MCF 10A (cell line): ENCODE results near the gene PSPN. TPM values are rescaled to one million over a fixed set of nuclear protein-coding genes. Genes with fewer than 3 reads are reported as not detected.

Experiments
- Bru-seq: library from RNA; stranded (reverse); fragments of 400-500 nt; gene quantifications from one replicate; lab custom pipeline; 2021; lab: Mats Ljungman, UMichigan
- BruChase-seq, 2 experiments: library from RNA; stranded (reverse); fragments of 400-500 nt; gene quantifications; one replicate each; lab custom pipeline; 2021; lab: Mats Ljungman, UMichigan
- BruUV-seq: library from RNA; stranded (reverse); fragments of 400-500 nt; replicated peaks from 2 replicates; lab custom pipeline; 2021; lab: Mats Ljungman, UMichigan
- CTCF ChIA-PET: fragments of 300-600 bp; sonication (Branson Sonifier 250); formaldehyde crosslinking; extraction: SDS; loops from one replicate; lab custom pipeline; 2021; ENCODE audit warnings: antibody characterized with exemption, inconsistent platforms; lab: Yijun Ruan, JAX
- POLR2A ChIA-PET: fragments of 300-600, 350-650 bp; sonication (Branson Sonifier 250); formaldehyde crosslinking; extraction: SDS; loops from one replicate; lab custom pipeline; 2020; ENCODE audit warnings: antibody characterized with exemption, inconsistent platforms; lab: Yijun Ruan, JAX
- DNase-seq: peaks from one replicate; pipeline ENCODE4 v3.0.0-alpha.2; 2018; ENCODE audit not compliant: unreplicated experiment
- H3K27ac Mint-ChIP-seq: one replicate; pipeline ENCODE4 v1.8.0; 2022; ENCODE audit warnings: mild to moderate bottlenecking, low read depth, mixed read lengths; ENCODE audit not compliant: unreplicated experiment
- H3K27me3 Mint-ChIP-seq: one replicate; pipeline ENCODE4 v1.8.0; 2022; ENCODE audit warnings: mixed read lengths; ENCODE audit not compliant: insufficient read depth, unreplicated experiment
- H3K36me3 Mint-ChIP-seq: one replicate; pipeline ENCODE4 v1.8.0; 2022; ENCODE audit warnings: mild to moderate bottlenecking, moderate library complexity, mixed read lengths; ENCODE audit not compliant: insufficient read depth, unreplicated experiment
- H3K4me1 Mint-ChIP-seq: one replicate; pipeline ENCODE4 v1.8.0; 2022; ENCODE audit warnings: mixed read lengths; ENCODE audit not compliant: insufficient read depth, unreplicated experiment
- H3K4me3 Mint-ChIP-seq: one replicate; pipeline ENCODE4 v1.8.0; 2022; ENCODE audit warnings: mild to moderate bottlenecking, moderate library complexity, mixed read lengths; ENCODE audit not compliant: unreplicated experiment
- H3K9me3 Mint-ChIP-seq: one replicate; pipeline ENCODE4 v1.8.0; 2022; ENCODE audit warnings: mixed read lengths; ENCODE audit not compliant: unreplicated experiment
- CTCF ChIP-seq: fragments of 200-600 bp; IDR thresholded peaks from one replicate; pipeline ENCODE4 v1.8.0; 2022; ENCODE audit warnings: antibody characterized with exemption, mild to moderate bottlenecking; ENCODE audit not compliant: unreplicated experiment
- intact Hi-C: fragments of 100-400 bp; cut with micrococcal nuclease; formaldehyde crosslinking; loops from 2 replicates; pipeline ENCODE4 v1.14.1; 2022
- long read RNA-seq: library from polyadenylated mRNA; stranded (forward); transcript quantifications from one replicate; pipeline ENCODE4 v2.0.0, GENCODE V29; 2022
- total RNA-seq: library from RNA; stranded (reverse); gene quantifications from 2 replicates; pipeline ENCODE4 v1.2.3, GENCODE V29; 2022

Gene PSPN
- 1.1 and 1.9 TPM in 2 replicates for total RNA-seq
- Bru-seq, nascent RNA: percentile 42 among the genes with signal in this experiment
- BruChase-seq, experiment 1, labeled RNA remaining after a 6-hour chase: percentile 72 among the genes with signal in this experiment
- percentile 56 among the genes with signal in this experiment for BruChase-seq, experiment 2, labeled RNA remaining after a 2-hour chase
- long read RNA-seq, partial matches to known transcripts: 0 of 1 reads
- long read RNA-seq, other reads (novel, unspliced or antisense): 0 of 1 reads

GRCh38 chr19:6375411-6376010, at the start of gene PSPN:
PSPN (minus strand) TSS chr19:6375933; CDS start chr19:6375849, 84 bp downstream.
- no TSS peak for BruUV-seq
- no peak for TF ChIP-seq CTCF
- ChIA-PET CTCF (interaction anchor here (0.5 kb wide), 1 partner anchor 1808 kb away, joined by 3 read pairs; no protein-coding TSS in a partner anchor), POLR2A (interaction anchor here (0.6 to 0.9 kb wide), 2 partner anchors 17 to 49 kb away, joined by 3 to 5 read pairs; partner anchors contain the start of gene KHSRP)
- no peak within 1 kb of the TSS for H3K27ac Mint-ChIP-seq
- intact Hi-C loops: no loop called here
- H3K9me3 Mint-ChIP-seq: no peaks in the 10 kb centered on the region
- peaks cover 36% of the 10 kb centered on the region for H3K36me3 Mint-ChIP-seq
- no peaks in the 10 kb centered on the region for H3K27me3 Mint-ChIP-seq
- DNase-seq: no peak
- peak within 1 kb of the TSS; percentile 23 for H3K4me3 Mint-ChIP-seq
- H3K4me1 Mint-ChIP-seq: peaks cover 11% of the 10 kb centered on the region

GRCh38 chr19:6424939-6425731, 49.4 kb upstream of the PSPN start:
- no peak for TF ChIP-seq CTCF
- peak; percentile 100 for DNase-seq
- no peaks in the 10 kb centered on the region for H3K27me3 Mint-ChIP-seq
- no TSS peak for BruUV-seq
- ChIA-PET CTCF (interaction anchor here (0.5 to 1.7 kb wide), 3 partner anchors 29 to 295 kb away, joined by 3 to 5 read pairs (median 3); partner anchors contain the start of gene C3), POLR2A (interaction anchor here (0.6 to 2.7 kb wide), 20 partner anchors 9 to 1200 kb away, joined by 3 to 9 read pairs (median 4); partner anchors contain the start of genes ALKBH7, CATSPERD, CLPP and GTF2F1)
- intact Hi-C loops: no loop called here
- no peaks in the 10 kb centered on the region for H3K9me3 Mint-ChIP-seq
- peak overlapping the region; percentile 87 for H3K4me3 Mint-ChIP-seq
- peaks cover 20% of the 10 kb centered on the region for H3K4me1 Mint-ChIP-seq
- H3K27ac Mint-ChIP-seq: peak overlapping the region; percentile 98
- peaks cover 29% of the 10 kb centered on the region for H3K36me3 Mint-ChIP-seq

- CTCF ChIA-PET: interaction anchor here (0.5 to 1.7 kb wide), 4 partner anchors 29 to 456 kb away, joined by 3 to 5 read pairs (median 3); partner anchors contain the start of gene C3
- no peaks in the 10 kb centered on the region for H3K27me3 Mint-ChIP-seq
- intact Hi-C loops: no loop called here
- H3K9me3 Mint-ChIP-seq: no peaks in the 10 kb centered on the region
- H3K27ac Mint-ChIP-seq: peak within 1 kb of the TSS; percentile 98
- H3K36me3 Mint-ChIP-seq: peaks cover 37% of the 10 kb centered on the region
- BruUV-seq: no TSS peak
- TF ChIP-seq CTCF: no peak
- peak; percentile 4 for DNase-seq
- H3K4me3 Mint-ChIP-seq: peak within 1 kb of the TSS; percentile 87
- H3K4me1 Mint-ChIP-seq: peaks cover 20% of the 10 kb centered on the region
- POLR2A ChIA-PET: interaction anchor here (0.6 to 2.7 kb wide), 20 partner anchors 10 to 1200 kb away, joined by 3 to 9 read pairs (median 3); partner anchors contain the start of genes ALKBH7, CLPP, GTF2F1 and PSPN
Measured at GRCh38 chr19:6424195-6424938, 48.6 kb upstream of the PSPN start, which contains the start of gene KHSRP. KHSRP (minus strand) TSS chr19:6424811; CDS start chr19:6424701, 110 bp downstream.
